Progenitor cell of endocrine pancreas (in vitro differentiated cells): ENCODE measurements around the gene MESD. TPM values are rescaled to one million over a fixed set of nuclear protein-coding genes. Genes with fewer than 3 reads are reported as not detected.

Experiments used
- DNase-seq: peaks from one replicate; pipeline ENCODE4 v3.0.0; 2021; ENCODE audit warnings: low spot score; ENCODE audit not compliant: unreplicated experiment
- H3K27ac Mint-ChIP-seq: 2 replicates; pipeline ENCODE4 v1.8.0; 2021; ENCODE audit warnings: mild to moderate bottlenecking, moderate library complexity, mixed read lengths
- H3K27me3 Mint-ChIP-seq: 2 replicates; pipeline ENCODE4 v1.8.0; 2021; ENCODE audit warnings: mixed read lengths
- H3K36me3 Mint-ChIP-seq: 2 replicates; pipeline ENCODE4 v1.8.0; 2022; ENCODE audit warnings: mixed read lengths; ENCODE audit not compliant: insufficient read depth
- H3K4me1 Mint-ChIP-seq: 2 replicates; pipeline ENCODE4 v1.8.0; 2021; ENCODE audit warnings: low read depth, mixed read lengths
- H3K4me3 Mint-ChIP-seq: 2 replicates; pipeline ENCODE4 v1.8.0; 2021; ENCODE audit warnings: low read depth, mild to moderate bottlenecking, moderate library complexity, mixed read lengths
- H3K9me3 Mint-ChIP-seq: 2 replicates; pipeline ENCODE4 v1.8.0; 2021; ENCODE audit warnings: low read depth, mixed read lengths
- CTCF ChIP-seq: fragments of 200-600 bp; sonication (generic); IDR thresholded peaks from one replicate; pipeline ENCODE4 v1.5.0; 2021; ENCODE audit warnings: antibody characterized with exemption, mild to moderate bottlenecking; ENCODE audit not compliant: unreplicated experiment
- total RNA-seq: library from RNA; stranded (reverse); gene quantifications from 2 replicates; pipeline ENCODE4 v1.2.1, GENCODE V29; 2021

Gene MESD
- total RNA-seq, 1 donor from 2014 or later: 42.6 TPM

DNA sequence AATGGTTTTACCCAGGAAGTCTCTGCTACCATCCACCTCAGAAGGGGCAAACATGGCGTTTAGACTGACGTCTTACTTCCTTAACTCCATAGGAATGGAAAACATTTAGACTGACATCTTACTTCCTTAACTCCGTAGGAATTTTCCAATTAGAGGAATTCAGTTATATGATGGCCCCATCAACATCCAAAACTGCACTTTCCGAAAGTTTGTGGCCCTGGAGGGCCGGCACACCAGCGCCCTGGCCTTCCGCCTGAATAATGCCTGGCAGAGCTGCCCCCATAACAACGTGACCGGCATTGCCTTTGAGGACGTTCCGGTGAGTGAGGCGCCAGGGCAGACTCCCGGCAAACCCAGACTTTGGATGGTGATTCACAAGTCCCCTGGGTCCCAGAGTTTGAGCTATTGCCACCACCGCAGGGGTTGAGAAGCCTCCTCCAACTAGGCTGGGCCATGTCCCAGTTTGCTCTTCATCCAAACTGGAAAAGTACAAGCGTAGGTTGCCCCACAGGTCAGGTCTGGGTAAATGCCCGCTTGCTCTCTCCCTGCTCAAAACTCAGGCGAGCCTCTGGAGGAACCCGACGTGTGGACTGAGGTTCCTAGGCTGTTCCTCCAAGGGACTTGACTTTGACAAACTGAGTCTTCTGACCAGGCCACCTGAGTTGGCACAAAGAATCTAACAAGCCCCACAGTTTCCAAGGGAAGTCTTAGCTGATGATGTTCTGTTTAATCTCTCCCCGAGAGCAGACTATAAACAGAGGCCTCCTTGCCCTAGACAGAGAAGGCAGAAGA lies 57.7 kb downstream of the MESD start:
- no peak overlapping the region for H3K4me3 Mint-ChIP-seq
- H3K4me1 Mint-ChIP-seq: peaks cover 7% of the 10 kb centered on the region
- no peaks in the 10 kb centered on the region for H3K27me3 Mint-ChIP-seq
- no peak for DNase-seq
- H3K36me3 Mint-ChIP-seq: peaks cover 6% of the 10 kb centered on the region
- TF ChIP-seq CTCF: no peak
- H3K27ac Mint-ChIP-seq: no peak overlapping the region
- no peaks in the 10 kb centered on the region for H3K9me3 Mint-ChIP-seq

DNA sequence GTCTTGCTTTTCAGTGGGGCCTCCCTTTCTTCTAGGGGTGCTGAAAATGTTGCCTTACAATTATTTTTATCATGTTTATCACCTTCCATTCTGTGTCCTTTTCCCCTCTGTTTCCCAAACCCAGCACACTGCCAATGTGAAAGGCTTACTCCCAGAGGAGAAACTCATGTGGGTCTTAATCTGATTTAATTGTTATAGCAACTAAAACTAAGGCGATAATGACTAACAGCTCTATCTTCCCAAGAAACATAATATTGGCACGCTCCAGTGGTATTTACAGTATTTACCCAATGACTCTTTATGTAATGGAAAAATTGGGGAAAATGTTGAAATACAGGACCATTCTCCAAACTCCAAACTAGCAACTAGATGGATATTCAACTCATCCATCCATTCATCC lies 58.4 kb downstream of the MESD start:
- TF ChIP-seq CTCF: no peak
- no peaks in the 10 kb centered on the region for H3K27me3 Mint-ChIP-seq
- no peaks in the 10 kb centered on the region for H3K9me3 Mint-ChIP-seq
- H3K4me3 Mint-ChIP-seq: no peak overlapping the region
- H3K27ac Mint-ChIP-seq: no peak overlapping the region
- H3K36me3 Mint-ChIP-seq: peaks cover 3% of the 10 kb centered on the region
- H3K4me1 Mint-ChIP-seq: peaks cover 7% of the 10 kb centered on the region
- no peak for DNase-seq

GRCh38 chr15:80929689-80930088 lies 59.9 kb downstream of the MESD start:
- H3K9me3 Mint-ChIP-seq: no peaks in the 10 kb centered on the region
- no peaks in the 10 kb centered on the region for H3K27me3 Mint-ChIP-seq
- no peak for TF ChIP-seq CTCF
- no peak for DNase-seq
- H3K36me3 Mint-ChIP-seq: peaks cover 1% of the 10 kb centered on the region
- no peak overlapping the region for H3K27ac Mint-ChIP-seq
- H3K4me1 Mint-ChIP-seq: peaks cover 7% of the 10 kb centered on the region
- no peak overlapping the region for H3K4me3 Mint-ChIP-seq

- Mint-ChIP-seq H3K4me1 (peaks cover 7% of the 10 kb centered on the region), H3K36me3 (peaks cover 1% of the 10 kb centered on the region), H3K27ac (no peak overlapping the region), H3K27me3 (no peaks in the 10 kb centered on the region), H3K4me3 (no peak overlapping the region), H3K9me3 (no peaks in the 10 kb centered on the region)
- TF ChIP-seq CTCF: no peak
- no peak for DNase-seq
Measured at GRCh38 chr15:80929225-80929624, 60.4 kb downstream of the MESD start.

DNA sequence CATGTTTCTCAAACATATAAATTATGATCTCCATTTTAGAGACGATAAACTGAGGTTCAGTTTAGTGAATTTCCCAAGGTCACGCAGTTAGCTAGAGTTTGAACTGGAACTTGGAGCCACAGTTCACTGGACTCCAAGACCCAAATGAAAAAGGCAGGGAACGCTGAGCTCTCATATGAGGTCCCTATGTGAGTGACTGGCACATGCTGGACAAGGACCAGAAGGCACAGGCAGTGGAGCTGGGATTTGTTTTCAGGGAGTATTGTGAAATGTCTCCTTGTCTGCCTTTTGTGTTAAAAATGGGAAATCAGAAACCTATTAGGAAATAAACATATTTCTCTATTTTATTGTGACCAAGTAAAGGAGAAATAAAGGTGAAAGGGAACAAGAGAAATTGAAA lies 63.5 kb downstream of the MESD start:
- H3K36me3 Mint-ChIP-seq: peaks cover 1% of the 10 kb centered on the region
- H3K4me3 Mint-ChIP-seq: no peak overlapping the region
- DNase-seq: no peak
- H3K27me3 Mint-ChIP-seq: peaks cover 3% of the 10 kb centered on the region
- H3K4me1 Mint-ChIP-seq: peaks cover 7% of the 10 kb centered on the region
- no peaks in the 10 kb centered on the region for H3K9me3 Mint-ChIP-seq
- TF ChIP-seq CTCF: no peak
- H3K27ac Mint-ChIP-seq: no peak overlapping the region
